ENCODE data around the gene PSRC1.
A peak's percentile ranks its signal among the peaks of the same experiment; 100 is the strongest.

DNA sequence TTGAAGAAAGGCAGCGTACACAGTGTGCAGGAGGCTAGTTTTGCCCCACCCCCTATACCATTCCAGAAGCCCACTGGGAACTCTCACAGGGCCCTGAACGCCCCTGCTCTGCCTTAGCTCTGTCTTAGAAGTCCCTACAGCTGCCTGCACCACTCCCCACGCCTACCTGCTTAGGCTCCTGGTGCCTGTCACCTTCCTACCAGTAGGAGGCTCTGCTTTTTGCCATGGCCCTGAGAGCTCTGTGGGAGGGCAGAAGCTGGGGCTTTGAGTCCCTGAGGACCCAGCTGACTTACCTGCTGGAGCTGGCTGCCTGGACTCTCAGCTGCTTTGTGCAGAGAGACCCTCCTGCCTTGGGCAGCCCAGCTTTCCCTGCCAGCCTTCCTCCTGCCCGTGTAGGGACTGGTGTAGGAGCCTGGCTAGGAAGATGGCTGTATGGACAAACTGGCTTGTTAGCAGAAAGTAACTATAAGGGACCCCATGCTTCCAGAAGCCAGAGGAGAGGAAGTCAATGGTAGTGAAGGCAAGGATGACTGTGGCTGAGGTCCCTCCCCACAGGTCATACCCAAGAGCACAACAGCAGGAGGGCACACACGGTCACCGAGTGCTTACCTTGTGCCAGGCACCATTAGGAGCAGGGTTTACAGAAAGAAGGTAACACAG, 43.4 kb downstream of the PSRC1 start:
- TF ChIP-seq, protein P1, sequence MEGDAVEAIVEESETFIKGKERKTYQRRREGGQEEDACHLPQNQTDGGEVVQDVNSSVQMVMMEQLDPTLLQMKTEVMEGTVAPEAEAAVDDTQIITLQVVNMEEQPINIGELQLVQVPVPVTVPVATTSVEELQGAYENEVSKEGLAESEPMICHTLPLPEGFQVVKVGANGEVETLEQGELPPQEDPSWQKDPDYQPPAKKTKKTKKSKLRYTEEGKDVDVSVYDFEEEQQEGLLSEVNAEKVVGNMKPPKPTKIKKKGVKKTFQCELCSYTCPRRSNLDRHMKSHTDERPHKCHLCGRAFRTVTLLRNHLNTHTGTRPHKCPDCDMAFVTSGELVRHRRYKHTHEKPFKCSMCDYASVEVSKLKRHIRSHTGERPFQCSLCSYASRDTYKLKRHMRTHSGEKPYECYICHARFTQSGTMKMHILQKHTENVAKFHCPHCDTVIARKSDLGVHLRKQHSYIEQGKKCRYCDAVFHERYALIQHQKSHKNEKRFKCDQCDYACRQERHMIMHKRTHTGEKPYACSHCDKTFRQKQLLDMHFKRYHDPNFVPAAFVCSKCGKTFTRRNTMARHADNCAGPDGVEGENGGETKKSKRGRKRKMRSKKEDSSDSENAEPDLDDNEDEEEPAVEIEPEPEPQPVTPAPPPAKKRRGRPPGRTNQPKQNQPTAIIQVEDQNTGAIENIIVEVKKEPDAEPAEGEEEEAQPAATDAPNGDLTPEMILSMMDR (IDR thresholded peaks at IDR 0.05), result peak; percentile 71
- TF ChIP-seq EZH2 (IDR thresholded peaks at IDR 0.05) (no peak), EZH2phosphoT487 (IDR thresholded peaks at IDR 0.05) (no peak)

Data from neural progenitor cell (in vitro differentiated cells).